Stimulated activated CD4-positive, alpha-beta T cell treated with anti-CD3 and anti-CD28 coated beads, TNF-alpha, amount 100 ng/mL, for 1 hour (primary cell): ENCODE results near the gene ABR.
A peak's percentile ranks its signal among the peaks of the same experiment; 100 is the strongest.
"Not testable (repeated sequence)": the region's sequence is repeated elsewhere in the genome, so short reads cannot be mapped to it uniquely, and the experiment has no call there.

ENCODE experiments used
- DNase-seq, 3 donors: peaks; one replicate each; pipeline ENCODE4 v3.0.0-alpha.2; 2020; ENCODE audit warnings: low read depth in 3 of 3, low spot score in 1 of 3

Gene ABR

DNA sequence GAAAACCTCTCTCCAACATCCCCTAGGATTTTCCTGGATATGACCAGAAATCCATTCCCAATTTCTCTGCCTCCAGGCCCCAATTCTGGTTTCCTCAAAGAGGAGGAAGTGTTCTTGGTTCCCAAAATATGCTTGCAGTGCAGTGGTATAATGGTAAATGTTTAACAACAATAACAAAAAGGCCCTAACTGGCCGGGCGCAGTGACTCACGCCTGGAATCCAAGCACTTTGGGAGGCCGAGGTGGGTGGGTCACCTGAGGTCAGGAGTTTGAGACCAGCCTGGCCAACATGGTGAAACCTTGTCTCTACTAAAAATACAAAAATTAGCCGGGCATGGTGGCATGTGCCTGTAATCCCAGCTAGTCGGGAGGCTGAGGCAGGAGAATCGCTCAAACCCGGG, 184.5 kb downstream of the ABR start:
- DNase-seq = not testable (repeated sequence)

DNA sequence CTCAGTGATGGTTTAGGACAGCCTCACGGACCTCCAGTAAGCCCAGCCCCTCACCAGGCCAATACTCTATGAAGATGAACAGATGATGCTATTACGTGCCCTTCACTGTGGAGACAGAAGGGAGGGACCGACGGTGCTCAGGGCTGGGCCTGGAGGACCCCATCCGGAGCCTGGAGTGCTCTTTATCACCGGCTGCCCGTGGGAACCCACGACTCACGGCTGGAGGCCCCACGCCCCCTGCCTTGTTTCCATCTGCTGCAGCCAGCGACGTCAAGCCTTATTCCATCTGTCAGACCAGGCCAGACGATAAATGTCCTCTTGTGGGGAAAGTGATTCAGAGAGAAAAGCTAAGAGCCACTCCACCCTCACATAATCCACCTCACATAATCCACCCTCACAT, 186.8 kb downstream of the ABR start:
- DNase-seq = no peak

DNA sequence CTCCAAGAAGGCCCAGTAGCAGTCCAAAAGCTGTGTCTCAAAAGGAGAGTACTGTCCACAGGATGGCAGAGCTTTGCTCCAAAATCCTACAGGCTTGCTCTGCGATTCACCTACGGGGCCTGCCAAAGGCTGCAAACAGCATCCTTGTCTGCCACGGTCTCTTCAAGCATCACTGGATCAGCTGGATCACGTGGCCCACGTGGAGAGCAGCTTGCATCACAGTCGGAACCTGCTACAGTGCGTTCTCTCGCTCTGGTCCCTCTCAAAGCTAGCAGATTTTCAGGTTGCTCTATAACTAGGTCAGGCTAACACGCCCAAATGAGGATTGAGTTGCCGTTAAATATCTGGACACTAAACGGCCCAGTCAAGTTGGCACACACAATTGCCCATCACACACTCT, 191.2 kb downstream of the ABR start:
- DNase-seq = no peak

DNA sequence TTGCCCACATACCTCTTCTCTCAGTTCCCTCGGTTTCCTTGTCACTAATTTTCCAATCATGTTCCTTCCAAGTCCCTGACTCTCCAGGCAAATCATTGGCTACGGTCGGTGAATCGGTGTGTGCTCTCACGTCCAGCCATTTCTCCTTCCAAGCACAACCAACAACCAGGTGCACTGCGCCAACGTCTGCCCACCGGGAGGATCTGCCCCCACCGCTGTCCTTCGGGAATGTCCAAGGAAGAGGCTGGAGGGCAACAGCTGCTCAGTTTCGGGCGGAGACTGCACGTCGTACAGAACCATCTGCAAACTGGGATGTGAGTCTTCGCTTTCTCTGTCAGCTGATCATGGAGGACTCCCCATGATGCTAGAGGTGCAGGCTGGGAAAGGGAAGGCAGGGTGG, 191.8 kb downstream of the ABR start:
- no peak for DNase-seq

DNA sequence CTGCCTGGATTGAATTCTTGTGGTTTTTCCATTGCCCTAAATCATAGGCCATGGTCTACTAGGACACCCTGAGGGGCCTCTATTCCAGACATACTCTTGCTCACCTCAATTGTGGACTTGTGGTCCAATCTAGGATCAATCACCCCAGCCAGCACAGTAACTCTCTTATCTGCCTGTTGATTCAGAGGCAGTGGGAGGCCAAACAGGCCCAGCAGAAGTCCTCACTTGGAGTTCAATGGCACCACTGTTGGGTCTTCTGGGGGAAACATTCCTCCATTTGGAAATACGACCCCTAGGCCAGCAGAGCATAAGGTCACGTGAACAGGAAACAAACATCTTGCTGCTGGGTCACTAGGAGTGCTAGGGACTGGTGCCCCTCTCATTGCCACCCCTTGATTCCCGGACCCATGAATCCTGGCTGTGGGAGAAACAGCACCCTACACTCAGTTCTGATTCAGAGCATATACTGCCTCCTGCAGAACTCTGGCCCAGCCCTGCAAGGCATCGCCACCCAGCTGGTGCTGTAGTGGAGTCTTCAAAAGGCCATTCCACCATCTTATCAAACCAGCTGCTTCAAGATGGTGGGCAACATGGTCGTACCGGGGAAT, 193.4 kb downstream of the ABR start:
- no peak for DNase-seq

DNA sequence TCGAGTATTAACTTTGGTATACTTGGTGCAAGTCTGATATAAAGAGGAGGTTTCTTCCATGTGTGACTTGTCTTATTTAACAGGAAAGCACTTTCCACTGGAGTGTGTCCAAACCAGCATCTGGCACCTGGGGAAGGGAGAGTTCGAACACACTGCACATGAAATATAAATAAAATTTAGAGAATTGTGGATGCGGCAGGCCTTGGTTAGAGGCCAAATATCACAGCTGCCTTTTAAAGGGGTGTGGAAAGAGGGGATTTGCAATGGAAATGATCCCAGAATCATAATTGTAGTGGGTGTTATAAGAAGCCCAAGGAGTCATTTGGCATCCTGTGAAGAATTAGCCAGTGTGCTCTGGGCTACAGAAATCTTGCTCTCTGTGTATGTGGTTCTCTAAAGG, 195.9 kb downstream of the ABR start:
- DNase-seq = no peak

DNA sequence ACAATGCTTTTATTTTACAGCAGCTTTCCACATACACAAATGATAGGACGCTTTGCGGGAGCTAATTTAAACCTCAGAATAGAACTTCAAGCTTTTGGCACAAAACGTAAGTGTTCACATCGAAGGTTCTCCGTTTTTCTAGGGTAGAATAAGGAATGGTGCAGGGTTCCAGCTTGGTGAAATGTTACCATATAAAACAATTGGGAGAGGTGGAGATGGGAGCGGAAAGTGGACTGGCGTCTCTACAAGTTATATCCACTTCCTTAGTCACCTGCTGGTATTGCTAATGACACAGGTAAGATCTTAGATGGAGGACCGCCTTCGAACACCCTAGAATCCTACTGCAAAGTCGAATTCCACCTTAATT, 198.5 kb downstream of the ABR start:
- no peak for DNase-seq

DNA sequence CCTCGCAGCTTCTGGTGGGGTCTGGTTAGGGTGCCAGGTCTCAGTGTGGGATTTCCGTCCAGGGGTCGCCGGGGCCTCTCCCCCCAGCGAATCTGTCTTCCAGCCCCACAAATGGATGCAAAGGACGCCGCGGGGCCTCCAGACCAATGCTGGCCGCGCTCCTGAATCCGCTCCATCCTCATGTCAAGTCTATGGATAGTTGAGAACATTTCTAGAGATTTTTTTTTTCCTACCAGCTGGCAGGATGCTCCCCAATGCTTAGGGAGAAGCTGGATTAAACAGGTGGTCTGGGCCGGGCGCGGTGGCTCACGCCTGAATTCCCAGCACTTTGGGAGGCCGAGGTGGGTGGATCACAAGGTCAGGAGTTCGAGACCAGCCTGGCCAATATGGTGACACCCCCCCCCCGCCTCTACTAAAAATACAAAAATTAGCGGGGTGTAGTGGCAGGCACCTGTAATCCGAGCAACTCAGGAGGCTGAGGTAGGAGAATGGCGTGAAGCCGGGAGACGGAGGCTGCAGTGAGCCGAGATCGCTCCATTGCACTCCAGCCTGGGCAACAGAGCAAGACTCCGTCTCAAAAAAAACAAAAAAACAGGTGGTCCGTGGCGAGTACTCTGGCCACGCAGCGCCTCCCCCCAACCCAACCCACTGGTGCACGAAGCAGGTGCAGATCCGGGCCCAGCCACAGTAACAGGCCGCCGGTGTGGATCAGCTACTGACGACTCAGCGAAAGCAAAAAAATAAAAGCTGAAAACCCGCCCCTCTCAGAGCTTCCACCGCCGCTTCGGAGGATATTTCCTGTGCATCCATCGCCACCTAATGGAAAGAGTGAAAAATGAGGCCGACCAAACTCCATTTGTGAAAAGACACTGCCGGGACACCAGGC, 199.1 kb downstream of the ABR start:
- peak; percentile 46 to 55 (median 50) for DNase-seq

DNA sequence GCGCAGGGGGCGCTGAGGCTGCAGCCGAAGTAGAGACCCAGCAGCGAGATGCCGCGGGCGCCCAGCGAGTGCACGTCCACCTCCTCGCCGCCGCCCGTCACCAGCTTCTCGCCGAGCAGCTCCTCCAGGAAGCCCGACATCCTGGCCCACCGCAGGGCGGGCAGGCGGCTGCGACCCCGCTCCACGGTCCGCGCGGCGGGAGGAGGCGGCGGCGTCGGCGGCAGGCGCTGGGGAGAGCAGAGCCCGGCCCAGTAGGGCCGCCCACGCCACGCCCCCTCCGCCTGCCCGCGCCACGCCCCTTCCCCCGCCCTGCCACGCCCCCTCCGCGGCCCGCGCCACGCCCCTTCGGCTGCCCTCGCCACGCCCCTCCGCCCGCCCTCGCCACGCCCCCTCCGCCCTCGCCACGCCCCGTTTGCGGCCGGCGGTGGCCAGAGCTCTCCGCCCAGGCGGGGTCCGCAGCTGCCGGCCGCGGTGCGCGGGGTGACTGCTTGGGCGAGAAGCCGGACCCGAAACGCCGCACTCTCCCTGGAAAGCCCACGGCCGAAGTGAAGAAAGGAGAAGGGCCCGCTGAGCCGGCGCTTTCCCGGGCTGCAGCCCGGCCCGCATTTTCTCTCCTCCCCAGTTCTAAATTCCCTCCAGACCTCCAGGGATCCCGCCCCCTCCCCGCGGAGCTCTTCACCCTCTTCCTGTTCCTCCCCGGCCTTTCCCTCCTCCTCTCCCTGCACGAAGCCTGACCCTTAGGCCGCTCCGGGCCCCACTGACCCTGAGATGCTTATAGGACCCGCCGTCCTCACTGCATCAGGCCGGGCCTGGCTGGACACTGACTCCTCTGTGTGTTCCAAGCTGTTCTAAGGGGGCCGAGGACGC, 200.0 kb downstream of the ABR start, which contains the start of gene NXN:
Gene NXN, minus strand, starts transcription at position 238 of the 867 bp plus-strand sequence.
- DNase-seq = peak; percentile 80 to 91 (median 88)

DNA sequence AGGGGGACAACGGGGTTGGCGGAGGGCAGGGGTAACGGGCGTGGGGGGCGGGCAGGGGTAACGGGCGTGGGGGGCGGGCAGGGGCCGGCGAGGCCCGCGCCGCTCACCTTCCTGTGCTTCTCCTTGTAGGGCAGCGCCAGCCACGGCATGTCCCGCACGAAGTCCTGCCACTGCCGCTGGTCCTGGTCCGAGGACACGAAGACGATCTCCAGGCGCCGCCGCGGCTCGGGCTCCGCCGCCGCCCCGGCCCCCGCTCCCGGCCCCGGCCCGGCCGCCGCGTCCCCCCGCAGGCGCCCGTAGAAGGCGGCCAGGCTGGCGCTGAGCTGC, 200.6 kb downstream of the ABR start:
- DNase-seq = no peak

DNA sequence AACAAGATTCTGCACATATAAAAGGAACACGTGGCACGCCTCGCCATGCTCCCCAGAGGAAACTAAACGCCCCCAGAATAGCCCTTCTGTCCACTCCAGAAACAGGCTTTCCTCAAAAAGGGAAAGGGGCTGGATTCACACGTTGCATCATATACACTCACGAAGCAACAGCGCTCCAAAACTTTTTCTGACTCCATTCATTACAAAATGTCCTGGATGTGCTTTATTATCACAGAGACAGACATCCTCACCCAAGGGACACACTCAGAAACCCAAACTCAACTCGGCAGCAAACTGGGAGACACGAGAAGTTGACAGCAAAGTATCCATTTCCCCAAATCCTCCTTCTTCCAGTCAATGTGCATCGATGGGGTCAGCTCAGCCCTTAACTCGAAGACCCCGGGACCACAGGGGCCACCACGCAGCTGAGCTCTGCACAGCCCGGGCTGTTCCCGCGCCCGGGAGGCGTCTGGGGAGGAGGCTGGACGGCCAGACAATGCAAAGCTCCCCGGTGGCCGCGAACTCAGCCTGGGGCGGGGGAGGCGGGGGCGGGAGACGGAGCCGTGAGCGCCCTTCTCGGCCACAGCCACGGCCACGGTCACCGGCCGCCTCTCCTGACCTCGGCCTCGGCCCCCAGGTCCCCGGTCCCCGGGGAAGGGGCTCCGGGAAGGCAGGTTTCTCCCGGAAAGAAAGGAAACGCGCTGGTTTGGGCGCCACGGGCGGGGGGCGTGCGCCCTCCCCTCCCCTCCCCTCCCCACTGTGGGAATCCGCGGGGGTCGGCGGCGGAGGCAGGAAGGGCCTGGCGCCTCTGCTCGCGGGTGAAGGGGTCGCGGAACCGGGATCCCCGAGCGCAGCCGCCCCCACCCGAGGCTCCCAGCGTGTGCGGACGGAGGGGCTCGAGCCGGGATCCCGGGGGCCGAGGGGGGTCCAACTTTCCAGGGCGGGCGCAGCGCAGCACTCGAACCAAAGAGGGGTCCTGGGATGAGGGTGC, 201.4 kb downstream of the ABR start:
- no peak for DNase-seq

DNA sequence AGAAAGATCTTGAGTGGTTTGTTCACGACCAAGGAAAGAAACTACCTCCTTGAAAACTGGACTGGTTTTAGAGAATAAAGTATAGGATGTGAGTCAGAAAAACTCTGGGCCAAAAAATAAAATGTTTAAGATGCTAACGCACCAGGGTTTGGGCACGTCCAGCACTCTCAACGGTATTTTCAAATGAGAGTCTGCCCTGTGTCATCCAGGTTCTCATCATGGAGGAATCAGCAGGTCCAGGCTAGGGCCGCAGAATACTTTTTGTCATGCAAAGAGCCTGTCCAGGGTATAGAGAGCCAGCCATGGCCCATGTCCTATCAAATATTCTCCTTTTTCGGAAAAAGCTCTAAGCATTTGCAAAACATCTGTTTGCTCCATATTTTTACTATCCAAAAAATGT, 202.6 kb downstream of the ABR start:
- no peak for DNase-seq

DNA sequence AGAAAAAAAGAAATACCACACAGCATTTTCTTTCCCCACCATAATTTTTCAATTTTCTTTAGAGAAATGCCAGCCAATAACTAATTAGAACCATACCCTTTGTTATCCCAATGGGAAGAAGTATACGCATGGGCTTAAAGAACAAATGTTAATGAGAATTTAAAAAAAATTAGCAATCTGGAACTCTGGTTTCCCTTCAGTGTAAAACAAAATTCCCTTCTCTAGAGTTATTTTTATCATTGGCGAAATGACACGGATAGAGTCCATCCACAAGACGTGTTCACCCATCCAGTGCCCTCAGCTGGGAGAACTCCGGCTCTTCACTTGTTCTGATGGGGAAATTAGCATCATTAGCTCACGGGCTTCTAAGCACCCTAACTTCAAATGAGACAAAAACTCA, 203.5 kb downstream of the ABR start:
- DNase-seq = no peak

DNA sequence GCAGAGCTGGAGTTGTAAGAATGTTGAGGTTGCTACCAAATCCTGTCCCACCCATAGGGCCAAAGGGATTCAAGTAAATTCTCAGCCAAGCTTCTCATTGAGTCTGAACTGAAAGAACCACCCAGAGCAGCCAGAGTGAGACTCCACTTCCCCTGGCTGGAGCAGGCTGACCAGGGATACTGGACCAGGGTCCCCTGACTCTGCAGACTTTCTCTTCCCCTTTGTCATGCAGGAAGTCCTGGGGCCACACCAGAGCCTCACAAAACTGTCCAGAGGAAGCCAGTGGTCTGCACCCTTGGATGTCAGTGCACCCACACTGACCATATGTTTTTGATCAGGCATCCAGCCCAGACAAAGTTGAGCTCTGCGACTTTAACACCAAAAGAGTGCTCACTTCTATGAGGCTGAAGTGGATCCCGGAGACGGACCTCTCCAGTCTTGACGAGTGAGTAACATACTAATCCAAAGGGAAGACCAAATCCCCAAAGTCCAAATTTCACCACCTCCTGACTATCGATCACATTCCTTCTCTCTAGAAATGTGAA, 204.3 kb downstream of the ABR start:
- no peak for DNase-seq

DNA sequence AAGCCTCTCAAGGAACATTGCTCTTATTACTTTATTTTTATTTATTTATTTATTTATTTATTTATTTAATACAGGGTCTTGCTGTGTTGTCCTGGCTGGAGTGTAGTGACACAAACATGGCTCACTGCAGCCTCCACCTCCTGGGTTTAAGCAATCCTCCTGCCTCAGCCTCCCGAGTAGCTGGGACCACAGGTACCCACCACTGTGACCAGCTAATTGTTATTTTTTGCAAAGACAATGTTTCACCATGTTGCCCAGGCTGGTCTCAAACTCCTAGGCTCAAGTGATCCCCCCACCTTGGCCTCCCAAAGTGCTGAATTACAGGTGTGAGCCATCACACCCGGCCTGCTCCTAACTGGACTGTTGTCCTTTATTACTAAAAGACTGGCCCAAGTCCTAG, 205.0 kb downstream of the ABR start:
- DNase-seq = not testable (repeated sequence)

DNA sequence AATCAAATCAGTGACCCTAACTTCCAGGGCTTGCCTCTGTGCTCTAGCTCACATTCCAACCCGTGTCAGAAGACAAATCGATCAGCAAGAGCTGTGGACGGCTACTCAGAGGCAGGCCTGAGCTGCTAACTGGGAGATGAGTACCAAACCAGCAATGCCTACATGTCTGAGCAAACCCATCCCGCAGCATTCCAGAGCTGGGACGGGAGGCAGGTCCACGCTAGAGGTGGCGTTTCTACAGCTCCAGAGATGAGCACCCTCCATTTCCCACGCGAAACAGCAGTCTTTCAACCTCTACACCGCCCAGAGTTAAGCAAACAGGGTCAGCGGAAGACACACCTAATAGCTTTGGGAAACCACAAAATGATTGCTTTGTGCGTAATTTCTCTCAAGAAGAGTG, 206.7 kb downstream of the ABR start:
- DNase-seq = no peak

DNA sequence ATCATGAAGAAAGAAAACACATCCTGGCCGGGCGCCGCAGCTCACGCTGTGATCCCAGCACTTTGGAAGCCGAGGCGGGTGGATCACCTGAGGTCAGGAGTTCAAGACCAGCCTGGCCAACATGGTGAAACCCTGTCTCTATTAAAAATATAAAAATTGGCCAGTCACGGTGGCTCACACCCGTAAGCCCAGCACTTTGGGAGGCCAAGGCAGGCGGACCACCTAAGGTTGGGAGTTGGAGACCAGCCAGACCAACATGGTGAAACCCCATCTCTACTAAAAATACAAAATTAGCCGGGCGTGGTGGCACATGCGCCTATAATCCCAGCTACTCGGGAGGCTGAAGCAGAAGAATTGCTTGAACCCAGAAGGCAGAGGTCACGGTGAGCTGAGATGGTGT, 207.9 kb downstream of the ABR start:
- not testable (repeated sequence) for DNase-seq

DNA sequence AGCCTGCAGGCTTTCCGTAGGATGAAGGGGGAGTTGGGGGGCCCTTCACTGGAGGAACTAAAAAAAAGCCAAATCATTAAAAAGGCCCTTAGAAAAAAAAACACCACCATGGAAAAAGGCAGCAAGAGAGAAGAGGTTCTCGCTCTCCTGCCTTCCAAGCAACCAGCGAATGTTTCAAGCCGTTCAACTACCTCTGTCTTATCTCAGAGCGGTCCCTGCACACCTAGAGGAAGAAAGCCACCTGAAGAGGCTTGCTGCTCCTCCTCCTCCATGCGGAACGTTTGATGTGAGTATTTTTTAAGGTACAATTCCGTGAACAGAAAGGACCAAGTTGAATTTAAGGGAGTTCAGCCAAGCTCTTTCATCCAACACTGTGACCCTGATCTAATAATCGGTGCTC, 209.4 kb downstream of the ABR start:
- DNase-seq = no peak

DNA sequence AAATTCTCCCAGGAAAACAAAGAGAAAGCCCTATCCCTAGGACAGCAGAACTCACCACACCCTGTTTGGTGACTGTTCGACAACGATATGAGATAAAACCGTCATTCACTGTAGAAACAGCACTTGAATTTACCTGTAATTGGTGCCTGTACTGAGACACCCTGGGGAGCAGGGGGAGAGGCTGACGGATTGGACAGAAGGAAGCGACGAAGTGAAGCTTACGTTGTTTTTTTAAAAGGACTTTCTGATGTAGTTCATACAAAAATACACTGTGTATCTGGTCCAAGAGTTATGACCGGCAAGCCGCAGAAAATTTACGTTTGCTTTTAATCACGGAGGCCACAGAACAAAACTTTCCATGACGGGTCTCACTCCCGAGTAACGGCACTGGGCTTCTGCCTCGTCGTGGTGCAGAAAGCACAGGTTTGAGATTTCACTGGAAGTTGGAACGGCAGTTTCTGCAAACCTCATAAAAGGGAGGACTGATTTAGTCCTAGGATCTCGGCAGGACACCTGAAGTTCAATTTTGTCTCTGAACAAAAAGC, 209.9 kb downstream of the ABR start:
- no peak for DNase-seq
